Suprapubic skin (tissue), 4 donors: ENCODE measurements around the gene NCAPH2.

Experiments used
- CTCF ChIP-seq, 2 donors: fragments of 200-600 bp in 1 of 2; fragments of 450-650 bp in 1 of 2; sonication (generic) in 1 of 2; IDR thresholded peaks; one replicate each; pipeline ENCODE4 v1.5.1; 2016 to 2019; ENCODE audit warnings: antibody characterized with exemption in 2 of 2, mild to moderate bottlenecking in 1 of 2, moderate library complexity in 1 of 2
- EP300 ChIP-seq: sonication (generic); formaldehyde crosslinking; IDR thresholded peaks from one replicate; pipeline ENCODE4 v1.6.1; 2017; ENCODE audit warnings: antibody characterized with exemption
- POLR2AphosphoS5 ChIP-seq, 3 donors: sonication (generic); formaldehyde crosslinking; IDR thresholded peaks; one replicate each; pipeline ENCODE4 v1.6.1; 2017; ENCODE audit warnings: antibody characterized with exemption in 3 of 3

DNA sequence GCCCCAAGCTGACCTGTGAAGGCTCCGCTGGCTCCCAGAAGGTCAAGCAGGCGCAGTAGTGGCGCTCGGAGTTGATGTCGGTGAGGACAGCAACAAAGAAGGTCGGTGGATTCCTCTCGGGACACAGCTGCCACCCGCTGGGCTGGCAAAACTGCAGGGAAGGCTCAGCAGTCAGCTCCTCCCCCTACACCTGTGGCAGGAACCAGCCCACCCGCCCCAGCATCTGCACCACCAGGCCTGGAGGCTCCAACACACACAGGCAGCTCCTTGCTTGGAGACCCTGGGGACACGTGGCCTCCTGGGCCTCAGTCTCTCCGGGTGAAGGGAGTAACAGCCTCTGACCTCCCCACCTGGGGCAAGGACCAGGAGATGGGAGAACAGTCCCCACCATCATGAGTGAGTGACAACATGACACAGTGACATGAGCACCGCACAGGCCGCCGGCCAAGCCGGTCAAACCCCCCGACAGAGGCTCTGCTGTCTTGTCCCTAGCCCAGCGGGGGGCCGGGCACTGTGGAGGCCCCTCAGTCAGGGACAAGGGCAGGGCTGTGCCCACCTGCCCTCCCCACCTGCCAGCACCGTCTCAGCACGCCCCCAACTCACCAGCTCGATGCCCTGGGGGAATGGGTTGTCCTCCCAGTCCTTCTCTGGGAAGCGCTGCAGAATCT, 40.1 kb upstream of the NCAPH2 start:
- no peak for TF ChIP-seq EP300
- no peak for TF ChIP-seq POLR2AphosphoS5 (IDR thresholded peaks at IDR 0.05)
- no peak for TF ChIP-seq CTCF (IDR thresholded peaks at IDR 0.05)
